ENCODE data around the gene PIK3R3.

DNA sequence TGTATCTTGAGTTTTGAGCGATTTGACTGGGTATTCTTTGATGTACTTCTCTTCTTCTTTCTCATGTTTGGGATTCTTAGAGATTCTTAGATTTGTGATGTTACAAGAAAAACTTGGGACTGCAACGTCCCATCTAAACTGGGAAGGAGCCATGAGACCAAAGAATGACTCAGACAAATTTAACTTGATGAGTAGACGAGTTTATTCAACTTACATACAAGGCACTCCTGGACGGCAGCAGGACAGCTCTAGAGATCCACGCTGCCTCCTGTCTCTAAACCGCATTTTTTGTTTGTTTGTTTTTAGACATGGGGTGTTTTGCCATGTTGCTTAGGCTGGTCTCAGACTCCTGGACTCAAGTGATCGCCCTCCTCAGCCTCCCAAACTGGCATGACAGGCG is 137.1 kb downstream of the PIK3R3 start:
- TF ChIP-seq, protein P1, sequence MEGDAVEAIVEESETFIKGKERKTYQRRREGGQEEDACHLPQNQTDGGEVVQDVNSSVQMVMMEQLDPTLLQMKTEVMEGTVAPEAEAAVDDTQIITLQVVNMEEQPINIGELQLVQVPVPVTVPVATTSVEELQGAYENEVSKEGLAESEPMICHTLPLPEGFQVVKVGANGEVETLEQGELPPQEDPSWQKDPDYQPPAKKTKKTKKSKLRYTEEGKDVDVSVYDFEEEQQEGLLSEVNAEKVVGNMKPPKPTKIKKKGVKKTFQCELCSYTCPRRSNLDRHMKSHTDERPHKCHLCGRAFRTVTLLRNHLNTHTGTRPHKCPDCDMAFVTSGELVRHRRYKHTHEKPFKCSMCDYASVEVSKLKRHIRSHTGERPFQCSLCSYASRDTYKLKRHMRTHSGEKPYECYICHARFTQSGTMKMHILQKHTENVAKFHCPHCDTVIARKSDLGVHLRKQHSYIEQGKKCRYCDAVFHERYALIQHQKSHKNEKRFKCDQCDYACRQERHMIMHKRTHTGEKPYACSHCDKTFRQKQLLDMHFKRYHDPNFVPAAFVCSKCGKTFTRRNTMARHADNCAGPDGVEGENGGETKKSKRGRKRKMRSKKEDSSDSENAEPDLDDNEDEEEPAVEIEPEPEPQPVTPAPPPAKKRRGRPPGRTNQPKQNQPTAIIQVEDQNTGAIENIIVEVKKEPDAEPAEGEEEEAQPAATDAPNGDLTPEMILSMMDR (conservative IDR thresholded peaks at IDR 0.05; ENCODE audit: low read depth, low read length), result no peak
- TF ChIP-seq EZH2 (IDR thresholded peaks at IDR 0.05; ENCODE audit: borderline replicate concordance, low read depth, low read length, poor library complexity, severe bottlenecking), result no peak
